ENCODE measurements around the gene CDH23.
A peak's percentile ranks its signal among the peaks of the same experiment; 100 is the strongest.

Gene CDH23

GRCh38 chr10:71697938-71698709 is 301.4 kb downstream of the CDH23 start:
- no peak overlapping the region for H3K27ac ChIP-seq
- ChIA-PET CTCF (interaction anchor here (0.6 to 2.7 kb wide), 15 partner anchors 10 to 384 kb away, joined by 3 to 20 read pairs (median 6); partner anchors contain the start of gene VSIR), POLR2A (ENCODE audit: low non-redundant PET) (no interaction called here)
- no peak for DNase-seq (ENCODE audit: low spot score)
- no peak for TF ChIP-seq CTCF (conservative IDR thresholded peaks at IDR 0.05; ENCODE audit: low read depth)

GRCh38 chr10:71698737-71699136 is 302.0 kb downstream of the CDH23 start:
- POLR2A ChIA-PET (ENCODE audit: low non-redundant PET) = no interaction called here

DNA sequence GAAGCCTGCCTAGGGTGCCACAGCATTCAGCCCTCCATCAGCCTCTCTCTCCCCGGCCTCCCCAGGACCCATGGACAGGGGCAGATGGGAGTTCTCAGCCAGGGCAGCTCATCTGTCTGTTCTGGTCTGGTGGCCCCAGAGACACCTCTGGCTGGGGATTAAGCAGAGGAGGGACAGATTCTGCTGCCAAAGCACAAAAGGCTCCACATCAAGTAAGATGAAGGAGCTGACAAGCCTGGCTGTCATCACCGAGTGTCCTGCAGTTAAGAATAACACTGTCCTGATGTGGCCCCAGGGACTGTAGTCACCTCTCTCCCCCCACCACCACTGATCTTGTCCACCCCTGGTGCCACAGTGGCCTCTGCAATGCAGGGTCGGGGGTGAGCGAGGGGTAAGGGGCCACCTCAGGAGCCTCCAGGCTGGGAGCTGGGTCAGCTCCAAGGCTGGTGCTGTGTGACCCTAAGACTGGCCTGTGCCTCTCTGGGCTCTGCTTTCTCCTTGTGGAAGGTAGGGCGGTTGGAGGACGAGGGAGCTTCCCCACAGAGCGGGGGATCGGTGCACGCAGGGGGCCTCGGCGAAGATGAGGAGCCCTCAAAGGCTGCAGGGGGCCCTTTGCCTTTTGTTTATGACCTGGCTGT is 304.1 kb downstream of the CDH23 start:
- no peak overlapping the region for H3K27ac ChIP-seq
- TF ChIP-seq CTCF (conservative IDR thresholded peaks at IDR 0.05; ENCODE audit: low read depth) = no peak
- POLR2A ChIA-PET (ENCODE audit: low non-redundant PET) = no interaction called here
- DNase-seq (ENCODE audit: low spot score) = no peak
- CTCF ChIA-PET = interaction anchor here (2.2 kb wide), 1 partner anchor 10 kb away, joined by 7 read pairs; no protein-coding TSS in a partner anchor

More at GRCh38 chr10:71698737-71699136, 302.0 kb downstream of the CDH23 start:
- DNase-seq (ENCODE audit: low spot score) = no peak
- no peak overlapping the region for H3K27ac ChIP-seq
- CTCF ChIA-PET = interaction anchor here (0.6 to 2.7 kb wide), 6 partner anchors 9 to 314 kb away, joined by 3 to 20 read pairs (median 8); partner anchors contain the start of gene VSIR
- TF ChIP-seq CTCF (conservative IDR thresholded peaks at IDR 0.05; ENCODE audit: low read depth) = no peak

DNA sequence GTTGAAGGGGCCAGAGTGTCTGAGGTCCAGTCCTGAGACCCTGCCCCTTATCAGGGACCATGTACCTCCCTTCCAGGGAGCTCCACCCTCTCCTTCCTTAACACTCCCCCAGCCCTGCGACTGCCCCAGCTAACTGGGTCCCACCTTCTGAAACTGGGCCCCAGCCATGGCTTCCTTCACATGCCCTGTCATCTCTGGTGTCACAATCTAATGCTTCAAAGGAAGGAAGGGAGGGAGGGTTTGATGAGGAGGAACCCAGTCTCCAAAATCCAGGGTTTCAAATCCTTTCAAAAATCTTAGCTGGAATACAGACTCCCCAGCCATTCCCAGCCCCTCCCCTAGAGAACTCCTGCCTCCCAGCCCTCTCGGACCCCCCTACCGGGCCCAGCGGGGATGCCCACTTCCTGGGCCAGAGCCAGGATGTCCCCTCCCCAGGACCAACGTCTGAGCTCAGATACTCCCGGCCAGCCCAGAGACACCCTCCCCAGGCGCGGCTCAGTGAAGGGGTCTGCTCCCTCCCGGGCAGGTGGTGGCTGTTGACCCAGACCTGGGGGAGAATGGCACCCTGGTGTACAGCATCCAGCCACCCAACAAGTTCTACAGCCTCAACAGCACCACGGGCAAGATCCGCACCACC is 304.9 kb downstream of the CDH23 start:
- ChIA-PET CTCF (interaction anchor here (0.6 to 2.2 kb wide), 3 partner anchors 9 to 385 kb away, joined by 4 to 7 read pairs (median 4); no protein-coding TSS in a partner anchor), POLR2A (ENCODE audit: low non-redundant PET) (no interaction called here)
- H3K27ac ChIP-seq = no peak overlapping the region
- no peak for DNase-seq (ENCODE audit: low spot score)
- no peak for TF ChIP-seq CTCF (conservative IDR thresholded peaks at IDR 0.05; ENCODE audit: low read depth)

- no peak for TF ChIP-seq CTCF (conservative IDR thresholded peaks at IDR 0.05; ENCODE audit: low read depth)
- CTCF ChIA-PET = no interaction called here
- no peak for DNase-seq (ENCODE audit: low spot score)
- no peak overlapping the region for H3K27ac ChIP-seq
- POLR2A ChIA-PET (ENCODE audit: low non-redundant PET) = no interaction called here
Measured at GRCh38 chr10:71703577-71703976, 306.9 kb downstream of the CDH23 start.

DNA sequence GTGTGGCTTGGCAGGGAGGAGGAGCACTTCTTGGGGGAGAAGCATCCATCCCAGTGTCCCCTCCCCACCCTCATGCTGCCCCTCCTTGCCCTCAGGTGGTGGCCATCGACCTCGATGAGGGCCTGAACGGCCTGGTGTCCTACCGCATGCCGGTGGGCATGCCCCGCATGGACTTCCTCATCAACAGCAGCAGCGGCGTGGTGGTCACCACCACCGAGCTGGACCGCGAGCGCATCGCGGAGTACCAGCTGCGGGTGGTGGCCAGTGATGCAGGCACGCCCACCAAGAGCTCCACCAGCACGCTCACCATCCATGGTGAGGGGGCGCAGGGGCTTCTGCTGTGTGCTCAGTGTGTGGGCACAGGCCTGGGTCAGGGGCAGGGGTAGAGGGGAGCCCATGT is 308.1 kb downstream of the CDH23 start:
- peak overlapping the region; percentile 53 for H3K27ac ChIP-seq
- no peak for TF ChIP-seq CTCF (conservative IDR thresholded peaks at IDR 0.05; ENCODE audit: low read depth)
- CTCF ChIA-PET = interaction anchor here (0.7 to 4.9 kb wide), 7 partner anchors 8 to 385 kb away, joined by 3 to 23 read pairs (median 4); partner anchors contain the start of gene SLC29A3
- DNase-seq (ENCODE audit: low spot score) = no peak
- POLR2A ChIA-PET (ENCODE audit: low non-redundant PET) = no interaction called here

All from RWPE1 (cell line).